GM18909 (cell line): ENCODE measurements around the gene UBE2N.
"Not testable (repeated sequence)": the region's sequence is repeated elsewhere in the genome, so short reads cannot be mapped to it uniquely, and the experiment has no call there.

Experiments used
- ATAC-seq: cut with Tn5 transposase; IDR thresholded peaks from one replicate; pipeline ENCODE4 v1.9.1; 2021; ENCODE audit warnings: mild to moderate bottlenecking; ENCODE audit not compliant: unreplicated experiment, poor library complexity

The UBE2N gene

DNA sequence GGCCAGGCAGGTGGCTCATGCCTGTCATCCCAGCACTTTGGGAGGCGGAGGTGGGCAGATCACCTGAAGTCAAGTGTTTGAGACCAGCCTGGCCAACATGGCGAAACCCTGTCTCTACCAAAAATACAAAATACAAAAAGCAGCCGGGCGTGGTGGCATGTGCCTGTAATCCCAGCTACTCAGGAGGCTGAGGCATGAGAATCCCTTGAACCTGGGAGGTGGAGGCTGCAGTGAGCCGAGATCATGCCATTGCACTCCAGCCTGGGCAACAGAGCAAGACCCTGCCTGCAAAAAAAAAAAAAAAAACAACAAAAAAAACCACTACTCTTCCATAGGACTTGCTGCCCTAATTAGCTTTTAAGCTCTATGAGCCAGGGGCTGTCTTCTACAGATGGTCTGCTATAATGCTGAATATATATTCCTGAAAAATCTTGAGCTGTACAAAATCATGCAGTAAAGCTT is 59.7 kb downstream of the UBE2N start:
- not testable (repeated sequence) for ATAC-seq

DNA sequence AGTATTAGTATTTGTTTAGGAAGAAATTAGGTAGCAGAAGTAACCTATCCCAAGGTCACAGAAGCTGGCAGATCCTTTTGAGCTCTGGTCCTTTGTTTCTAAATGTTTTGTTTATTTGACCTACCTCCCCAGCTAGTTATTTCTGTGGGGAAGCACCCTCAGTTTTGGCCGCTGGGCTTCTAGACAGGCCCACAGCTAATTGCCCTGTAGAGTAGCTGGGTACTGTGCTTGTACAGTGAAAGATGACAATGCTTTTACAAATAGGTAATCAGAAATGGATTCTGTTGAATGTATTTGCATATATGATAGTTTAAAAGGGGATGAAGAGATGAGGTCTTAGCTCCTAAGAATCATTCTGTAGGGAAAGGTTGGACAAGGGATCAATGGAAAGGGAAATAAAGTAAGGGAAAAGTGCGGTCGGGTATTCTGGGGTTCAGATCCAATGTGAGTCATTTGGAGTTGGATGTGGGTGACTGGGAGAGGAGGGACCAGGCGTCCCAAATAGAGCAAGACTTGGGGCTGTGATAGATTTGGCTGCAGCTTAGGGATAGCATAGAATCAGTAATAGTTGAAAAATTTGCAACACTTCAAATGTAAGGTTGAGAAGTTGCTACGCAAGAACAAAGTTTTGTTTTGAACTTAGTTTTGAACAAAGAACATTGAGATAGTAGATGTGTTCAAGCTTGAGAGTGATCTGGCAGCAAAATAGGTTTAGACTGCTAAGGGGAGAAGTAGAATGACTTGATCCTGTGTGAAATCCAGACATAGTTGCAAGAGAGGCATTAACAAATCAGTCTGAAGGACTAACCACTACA is 60.4 kb downstream of the UBE2N start:
- no peak for ATAC-seq

DNA sequence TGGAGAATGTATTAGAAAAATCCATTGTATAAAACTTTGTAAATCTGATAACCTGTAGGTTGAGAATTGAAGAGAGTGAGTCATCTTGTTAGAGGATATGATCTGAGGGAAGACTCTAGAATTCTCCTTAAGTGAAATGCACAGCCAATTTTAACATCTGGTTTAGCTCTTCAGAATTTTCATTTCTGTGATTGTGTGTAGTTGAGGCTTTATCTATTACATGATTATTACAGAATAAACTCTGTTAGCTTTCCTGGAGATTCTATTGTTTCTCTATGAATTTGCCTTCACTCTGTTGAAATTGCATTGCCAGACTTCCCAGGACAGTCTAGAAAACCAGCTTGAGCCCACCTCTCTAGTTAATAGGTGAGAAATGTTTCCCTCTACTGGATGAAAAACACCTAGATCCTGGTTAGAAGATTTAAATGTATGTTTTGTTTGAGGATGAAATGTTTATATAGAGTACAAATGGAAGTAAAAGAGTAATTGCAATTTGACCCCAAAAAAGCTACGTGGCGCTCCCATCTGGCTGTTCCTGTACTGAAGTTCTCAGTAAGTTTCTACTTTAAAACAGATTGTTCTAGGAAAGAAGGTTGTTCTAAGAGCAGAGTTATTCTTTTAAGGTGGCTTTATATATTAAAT is 61.1 kb downstream of the UBE2N start:
- ATAC-seq: no peak

DNA sequence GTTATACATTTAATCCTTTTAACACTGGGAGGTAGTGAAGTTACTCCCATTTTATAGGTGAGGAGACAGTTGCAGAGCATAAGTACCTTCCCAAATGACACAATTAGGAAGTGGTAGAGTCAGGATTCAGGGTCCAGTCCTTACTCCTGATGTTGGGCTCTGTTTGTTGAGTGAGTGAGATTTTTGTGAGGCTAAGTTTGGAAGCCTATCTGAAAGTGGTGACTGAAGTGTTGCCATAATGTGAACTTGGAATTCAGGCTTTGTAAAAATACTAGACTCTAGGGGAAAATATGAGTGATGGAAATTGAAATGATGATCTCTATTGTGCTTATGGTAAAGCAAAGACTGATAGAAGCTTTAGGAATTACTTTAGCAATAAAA is 61.8 kb downstream of the UBE2N start:
- no peak for ATAC-seq

DNA sequence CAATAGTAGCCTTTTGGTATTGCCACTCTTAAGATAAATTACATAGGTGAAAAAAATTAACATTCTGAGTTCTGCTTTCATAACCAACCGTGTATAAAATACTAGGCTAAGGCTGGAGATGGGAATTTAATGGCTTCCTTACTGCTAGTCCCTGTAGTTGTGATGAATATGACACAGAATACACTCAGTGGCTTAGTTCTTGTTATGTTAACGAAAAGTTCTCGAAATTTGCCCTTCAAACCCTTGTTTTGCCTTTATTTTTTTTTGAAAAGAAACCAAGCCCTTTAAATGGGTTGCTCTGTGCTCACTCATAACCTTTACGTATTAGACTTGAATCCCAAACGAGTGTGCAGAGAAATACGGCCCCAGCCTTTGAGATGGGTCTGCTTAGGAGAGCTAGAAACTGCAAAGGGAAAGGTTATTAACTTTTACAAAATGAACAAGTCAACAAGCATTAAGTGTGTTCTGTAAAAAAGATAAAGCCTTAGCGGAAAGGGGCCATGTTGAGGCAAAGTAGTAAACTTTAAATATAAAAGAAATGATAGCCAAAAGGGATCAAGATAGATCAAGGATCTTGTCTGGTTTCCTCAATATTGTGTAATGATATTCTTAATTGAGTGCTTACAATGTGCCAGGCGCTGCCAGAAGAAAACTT is 62.3 kb downstream of the UBE2N start:
- no peak for ATAC-seq

DNA sequence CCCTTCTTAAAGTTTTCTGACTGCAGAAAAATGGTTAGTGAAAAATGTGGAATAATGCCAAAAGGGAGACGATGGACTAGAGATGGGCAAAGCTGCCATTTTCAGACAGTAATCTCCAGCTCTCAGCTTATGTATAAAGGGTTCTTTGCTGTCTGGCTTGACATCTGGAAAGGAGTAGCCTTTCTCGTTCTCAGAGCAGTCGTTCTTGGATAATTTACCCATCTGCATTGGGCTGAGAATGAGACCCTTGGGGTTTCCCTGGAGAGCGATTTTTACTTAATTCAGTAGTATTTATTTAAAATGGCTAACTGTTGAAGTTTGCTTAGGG is 62.8 kb downstream of the UBE2N start:
- ATAC-seq: no peak

DNA sequence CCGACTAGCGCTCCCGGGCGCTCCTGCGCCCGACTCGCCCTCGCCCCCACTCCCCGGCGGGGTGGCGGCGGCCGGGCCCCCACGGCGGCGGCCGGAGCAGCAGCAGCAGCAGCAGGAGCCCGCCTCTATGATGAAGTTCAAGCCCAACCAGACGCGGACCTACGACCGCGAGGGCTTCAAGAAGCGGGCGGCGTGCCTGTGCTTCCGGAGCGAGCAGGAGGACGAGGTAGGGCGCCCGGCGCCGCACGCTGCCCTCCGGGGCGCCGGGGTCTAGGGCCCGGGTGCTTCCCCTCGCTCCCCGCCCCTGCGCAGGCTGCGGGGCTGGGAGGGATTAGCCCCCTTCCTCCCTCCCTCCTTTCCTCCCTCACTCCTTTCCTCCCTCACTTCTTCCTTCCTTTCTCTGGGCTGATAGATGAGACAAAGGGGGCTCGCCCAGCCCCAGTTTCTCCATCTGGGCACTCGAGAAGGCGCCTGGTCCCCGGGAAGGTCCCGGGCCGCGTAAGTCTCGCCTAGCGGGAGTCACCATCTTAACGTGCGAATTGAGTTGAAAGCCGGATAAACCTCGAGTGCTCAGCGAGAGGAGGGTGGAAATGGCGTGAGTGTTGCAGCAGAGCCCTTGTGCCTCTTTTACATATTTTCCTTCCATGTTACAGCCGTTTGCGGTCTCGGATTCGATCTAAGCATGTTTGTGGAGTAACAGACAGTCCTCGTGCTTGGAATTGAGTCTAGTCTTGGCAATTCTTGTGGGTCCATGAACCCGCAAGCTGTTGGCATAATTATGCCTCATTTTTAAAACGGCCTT is 63.4 kb downstream of the UBE2N start:
- ATAC-seq: peak; percentile 34

DNA sequence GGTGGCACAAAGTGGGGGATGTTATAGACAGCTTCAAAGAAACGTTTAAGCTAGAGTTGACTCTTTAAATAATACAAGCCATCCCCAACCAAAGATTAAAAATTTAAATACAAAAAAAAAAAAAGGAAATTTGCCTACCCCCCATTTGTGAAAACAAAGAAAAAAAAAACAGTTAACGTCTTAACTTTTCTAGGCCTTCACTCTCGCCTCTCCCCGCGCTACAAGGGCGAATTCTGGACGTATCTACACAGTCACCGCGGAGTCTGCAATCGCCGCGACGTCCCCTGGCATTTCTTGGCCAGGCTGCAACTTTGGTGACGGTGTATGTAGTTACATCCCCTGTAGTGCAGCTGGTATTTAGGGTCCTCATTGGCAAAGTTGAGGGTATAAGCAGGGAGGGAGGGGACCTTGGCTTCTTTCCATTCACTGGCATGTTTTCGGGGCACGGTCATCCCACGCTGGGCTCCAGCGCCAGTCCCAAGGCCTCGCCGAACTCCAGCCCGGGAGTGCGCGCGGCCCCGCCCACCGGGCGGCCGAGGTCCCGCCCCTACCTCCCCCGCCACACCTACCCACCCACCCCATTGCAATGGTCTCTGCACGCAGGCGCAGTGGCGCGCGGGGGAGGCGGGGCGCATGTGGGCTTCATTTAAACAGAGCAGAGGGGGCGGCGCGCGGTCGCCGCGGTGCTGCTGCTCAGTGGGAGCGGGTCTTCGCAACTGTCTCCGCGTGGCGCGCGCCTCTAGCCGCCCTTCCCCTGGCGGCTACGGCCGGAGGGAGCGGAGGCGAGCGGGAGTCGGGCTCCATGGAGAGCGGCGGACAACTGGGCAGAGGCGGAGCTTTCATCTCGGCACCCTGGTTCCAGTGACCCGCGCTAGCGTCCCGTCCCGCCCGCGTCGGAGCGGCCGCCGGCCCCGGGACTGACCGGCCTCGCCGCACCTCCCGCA is 64.2 kb downstream of the UBE2N start, which contains the start of gene NUDT4:
Gene NUDT4 (plus strand): TSS at position 674 of the 944 bp plus-strand sequence. CDS start 398 bp downstream, outside the sequence.
- peak; percentile 72 for ATAC-seq

DNA sequence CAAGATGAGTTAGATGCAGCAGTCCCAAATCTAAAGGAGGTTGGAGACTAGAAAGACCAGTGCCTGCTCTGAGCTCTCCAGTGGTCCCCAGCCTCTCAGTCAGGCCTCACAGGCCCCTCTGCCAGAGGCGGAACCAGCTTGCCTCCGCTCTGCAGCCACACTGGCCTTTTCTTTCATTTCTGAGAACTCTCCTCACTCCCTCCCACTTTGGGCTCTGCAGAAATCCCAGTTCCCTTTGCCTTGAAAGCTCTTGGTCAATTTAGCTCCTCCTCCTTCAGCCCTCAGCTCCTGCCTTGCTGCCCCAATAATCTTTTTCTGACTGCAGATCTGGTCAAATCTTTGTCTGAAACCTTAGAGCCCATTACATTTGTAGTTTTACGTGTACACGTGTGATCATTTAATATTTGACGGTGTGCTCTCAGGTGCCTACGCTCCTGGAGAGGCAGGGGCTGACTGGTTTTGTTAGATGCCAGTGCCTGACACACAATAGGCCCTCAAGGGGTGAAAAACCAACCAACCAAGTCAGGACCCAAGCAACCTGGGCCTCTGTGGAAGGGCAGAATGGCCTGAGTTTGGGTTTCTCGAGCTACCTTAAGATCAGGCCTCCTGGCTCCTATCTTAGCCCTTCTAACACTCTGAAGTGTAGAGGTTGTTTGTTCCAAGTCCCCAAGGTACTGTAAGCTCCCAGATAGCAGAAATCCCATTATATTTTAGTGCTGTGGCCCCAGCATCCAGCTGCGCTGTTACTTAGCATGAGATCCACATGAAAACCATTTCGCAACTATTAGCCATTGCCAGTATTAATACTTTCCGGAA is 65.1 kb downstream of the UBE2N start:
- no peak for ATAC-seq

DNA sequence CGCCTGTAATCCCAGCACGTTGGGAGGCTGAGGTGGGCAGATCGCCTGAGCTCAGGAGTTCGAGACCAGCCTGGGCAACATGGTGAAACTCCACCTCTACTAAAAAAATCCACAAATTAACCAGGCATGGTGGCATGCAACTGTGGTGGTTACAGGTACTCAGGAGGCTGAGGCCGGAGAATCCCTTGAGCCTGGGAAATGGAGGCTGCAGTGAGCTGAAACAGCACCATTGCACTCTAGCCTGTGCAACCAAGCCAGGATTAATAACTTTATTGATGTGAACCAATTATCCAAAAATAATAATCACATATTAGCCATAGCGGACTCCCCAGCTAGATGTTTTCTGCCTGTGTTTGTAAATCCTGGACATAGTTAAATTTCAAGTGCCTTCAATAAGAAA is 65.8 kb downstream of the UBE2N start:
- ATAC-seq: no peak

DNA sequence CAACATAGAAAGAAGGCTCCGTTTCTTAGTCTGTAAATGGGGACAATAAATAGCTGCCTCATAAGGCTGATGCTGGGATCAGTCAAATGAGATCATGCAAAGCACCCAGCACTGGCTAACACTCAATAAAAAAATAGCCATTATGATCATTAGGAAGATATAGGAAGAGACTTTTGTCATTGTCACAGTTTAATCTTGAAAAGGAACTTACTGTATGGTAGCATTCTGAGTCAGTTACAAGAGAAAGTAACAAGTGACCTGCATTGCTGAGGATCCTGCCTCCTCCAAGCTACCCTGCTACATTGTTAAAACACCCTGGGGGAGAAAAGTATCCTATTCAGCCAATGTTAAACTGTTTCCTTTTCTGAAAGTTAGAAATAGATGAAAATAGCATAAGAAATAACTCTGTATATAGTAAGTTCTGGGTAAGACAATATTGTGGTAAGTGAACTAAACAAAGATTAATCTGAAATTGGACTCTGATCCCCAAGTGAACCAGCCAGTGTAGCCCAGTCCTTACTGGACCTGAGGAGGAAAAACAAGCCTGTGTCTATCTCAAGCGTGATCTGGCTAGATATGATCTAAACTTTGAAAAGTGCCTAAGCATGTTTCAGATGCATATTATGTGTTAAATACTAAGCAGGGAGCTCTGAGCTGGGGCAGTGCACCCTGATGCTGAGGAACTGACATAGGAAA is 67.6 kb downstream of the UBE2N start:
- ATAC-seq: no peak

DNA sequence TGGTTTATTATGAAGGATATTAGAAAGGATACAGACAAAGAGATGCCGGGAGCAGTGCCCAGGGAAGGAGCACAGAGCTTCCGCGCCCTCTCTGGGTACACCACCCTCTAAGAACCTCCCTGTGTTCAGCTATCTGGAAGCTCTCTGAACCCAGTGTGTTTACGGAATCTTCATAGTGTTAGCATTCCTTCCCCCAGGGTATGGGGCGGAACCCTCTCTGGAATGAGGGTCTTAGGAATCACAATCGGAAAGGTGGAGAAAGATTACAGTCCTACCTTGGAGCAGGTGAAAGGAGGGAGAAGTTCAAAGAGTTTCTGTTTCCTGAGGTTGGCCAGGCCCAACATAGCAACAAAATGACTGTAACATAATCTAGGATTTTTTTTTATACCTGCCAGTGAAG is 70.8 kb downstream of the UBE2N start:
- ATAC-seq: no peak

DNA sequence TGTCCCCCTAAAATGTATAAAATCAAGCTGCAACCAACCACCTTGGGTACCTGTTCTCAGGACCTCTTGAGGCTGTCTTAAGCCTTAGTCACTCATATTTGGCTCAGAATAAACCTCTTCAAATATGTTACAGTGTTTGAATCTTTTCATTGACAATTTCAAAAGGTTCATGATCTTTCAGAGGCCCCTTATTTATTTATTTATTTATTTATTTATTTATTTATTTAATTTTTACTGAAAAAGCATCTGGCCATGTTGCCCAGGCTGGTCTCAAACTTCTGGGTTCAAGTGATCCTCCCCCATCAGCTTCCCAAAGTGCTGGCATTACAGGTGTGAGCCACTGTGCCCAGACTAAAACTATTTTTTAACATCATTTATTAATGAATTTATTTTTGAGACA is 72.2 kb downstream of the UBE2N start:
- ATAC-seq: no peak

DNA sequence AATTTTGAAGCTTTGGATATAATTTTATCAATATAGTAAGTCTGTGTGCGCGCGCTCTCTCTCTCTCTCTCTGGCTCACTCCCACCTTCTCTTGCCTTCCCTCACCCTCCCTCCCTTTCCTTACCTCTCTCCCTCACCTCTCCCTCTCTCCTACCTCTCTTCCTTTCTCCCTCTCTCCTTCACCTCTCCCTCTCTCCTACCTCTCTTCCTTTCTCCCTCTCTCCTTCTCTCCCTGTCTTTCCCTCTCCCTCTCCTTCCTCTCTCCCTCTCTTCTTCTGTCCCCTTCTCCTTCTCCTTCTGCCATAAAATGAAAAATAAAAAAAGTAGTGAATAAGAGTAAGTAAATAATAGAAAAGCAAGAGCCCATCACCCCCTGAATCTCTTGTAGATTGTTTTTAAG is 73.0 kb downstream of the UBE2N start:
- ATAC-seq: no peak

DNA sequence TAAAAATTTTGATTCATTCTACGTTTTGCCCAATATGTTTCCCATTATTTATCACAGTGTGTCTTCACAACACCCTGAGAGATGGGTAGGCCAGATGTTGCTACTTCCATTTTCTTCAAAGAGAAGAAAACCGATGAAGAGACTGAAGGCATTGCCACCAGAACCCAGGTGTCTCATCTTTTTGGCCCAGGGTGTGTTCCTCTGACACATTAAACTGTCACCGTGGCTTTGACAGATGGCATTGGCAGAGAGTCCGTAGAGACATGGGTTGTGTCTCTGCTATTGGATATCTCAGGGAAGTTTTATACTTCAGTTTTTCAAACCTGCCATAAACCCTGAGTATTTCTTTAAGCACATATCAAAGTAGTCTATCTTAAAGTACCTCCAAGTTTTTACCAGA is 75.3 kb downstream of the UBE2N start:
- no peak for ATAC-seq

DNA sequence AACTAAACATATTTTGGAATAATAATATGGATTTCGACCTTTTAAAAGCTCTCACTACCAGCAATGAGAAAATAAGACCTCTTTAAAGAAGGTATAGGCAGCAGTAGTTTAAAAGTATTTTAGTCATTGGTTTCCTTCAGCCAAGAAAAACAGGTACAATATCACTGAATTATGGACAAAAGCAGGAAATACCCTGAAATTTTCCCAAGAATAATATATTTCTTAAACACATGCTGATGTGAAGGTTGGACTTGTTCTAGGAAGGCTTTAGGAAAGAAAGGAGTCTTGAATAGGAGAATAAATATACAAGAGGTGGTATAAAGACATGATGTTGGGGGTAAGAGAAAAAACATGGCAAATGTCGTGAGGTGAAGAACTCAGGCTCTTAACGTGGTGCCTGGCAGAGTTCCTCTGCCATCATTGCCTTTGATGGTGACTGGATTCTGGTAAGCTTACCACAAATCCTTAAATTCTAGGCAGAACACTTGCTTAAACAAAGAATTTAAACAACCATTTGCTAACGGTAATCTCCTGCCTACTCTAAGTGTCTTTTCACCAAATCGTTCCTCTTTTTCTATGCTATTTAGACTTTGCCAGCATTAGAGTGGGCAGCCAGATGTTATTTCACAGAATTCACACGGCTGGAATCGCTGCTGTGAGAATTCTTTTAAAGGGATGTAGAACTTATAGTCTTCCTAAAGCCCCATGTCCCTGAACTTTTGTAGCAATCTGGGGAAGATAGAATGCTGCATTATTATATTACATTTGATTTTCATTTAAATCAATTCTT is 75.9 kb downstream of the UBE2N start:
- ATAC-seq: no peak

DNA sequence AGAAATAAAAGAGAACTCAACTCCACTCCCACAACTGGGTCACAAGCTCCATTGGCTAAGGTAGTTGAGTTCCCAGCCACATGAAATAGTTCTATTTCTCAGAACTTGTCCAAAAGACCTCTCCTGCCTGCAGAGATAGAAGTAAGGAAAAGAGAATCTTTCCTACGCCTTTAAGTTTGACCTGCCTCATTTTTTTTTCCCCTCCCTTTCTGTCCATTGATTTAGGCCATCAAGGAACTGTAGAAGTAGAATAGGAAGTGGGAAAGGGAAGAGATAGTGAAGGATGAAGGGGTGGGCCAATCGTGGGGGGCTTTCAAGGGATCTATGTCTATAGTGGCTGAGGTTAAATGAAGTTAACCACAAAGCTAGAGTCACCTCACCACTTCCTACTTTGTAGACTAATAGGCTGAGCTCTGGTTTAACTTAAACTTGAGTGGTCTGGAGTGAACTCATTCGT is 77.9 kb downstream of the UBE2N start:
- ATAC-seq: peak; percentile 73
